Endothelial cell of umbilical vein (primary cell): Measurements from ENCODE around the gene EMC9. TPM values are rescaled to one million over a fixed set of nuclear protein-coding genes. Genes with fewer than 3 reads are reported as not detected.
A peak's percentile ranks its signal among the peaks of the same experiment; 100 is the strongest.

Experiments
- BruUV-seq: library from RNA; stranded (reverse); fragments of 400-500 nt; replicated peaks from 2 replicates; lab custom pipeline; 2021; lab: Mats Ljungman, UMichigan
- CTCF ChIA-PET: fragments of 300-600, 350-600 bp; sonication (Branson Sonifier 250); formaldehyde crosslinking; loops from one replicate; lab custom pipeline; 2021; ENCODE audit warnings: antibody characterized with exemption, inconsistent platforms; lab: Charles Lee
- POLR2A ChIA-PET: fragments of 300-600, 350-600 bp; sonication (Branson Sonifier 250); formaldehyde crosslinking; loops from one replicate; lab custom pipeline; 2021; ENCODE audit warnings: antibody characterized with exemption, inconsistent platforms; lab: Charles Lee
- DNase-seq: peaks from one replicate; pipeline ENCODE4 v3.0.0-alpha.2; 2011; ENCODE audit warnings: low read depth, low spot score
- FAIRE-seq: peaks from 2 replicates; lab custom pipeline; 2011; peaks lifted over from hg19 to GRCh38; lab: Jason Lieb, UNC
- H2AFZ ChIP-seq: 2 replicates; pipeline ENCODE4 v1.6.0; 2012; ENCODE audit warnings: low read depth, low read length, control low read depth, inconsistent platforms
- H3K27ac ChIP-seq: 2 replicates; pipeline ENCODE4 v1.5.1; 2011; ENCODE audit warnings: low read depth, mild to moderate bottlenecking, control low read depth, low read length, moderate library complexity; ENCODE audit not compliant: insufficient read depth
- H3K27me3 ChIP-seq, 2 experiments: 2 replicates each; pipeline versions ENCODE4 v1.6.0 to v1.6.1; 2011; ENCODE audit warnings: low read length in 2 of 2, mixed read lengths in 1 of 2; ENCODE audit not compliant: control insufficient read depth in 2 of 2, insufficient read depth in 2 of 2
- H3K36me3 ChIP-seq, 2 experiments: 2 replicates in 1 of 2; 3 replicates in 1 of 2; pipeline ENCODE4 v1.5.1; 2011; ENCODE audit warnings: low read length in 2 of 2, mild to moderate bottlenecking in 1 of 2, moderate library complexity in 1 of 2; ENCODE audit not compliant: control insufficient read depth in 2 of 2, insufficient read depth in 2 of 2; ENCODE audit errors: extremely low read depth in 1 of 2
- H3K4me1 ChIP-seq: 3 replicates; pipeline ENCODE4 v1.5.1; 2011; ENCODE audit warnings: mild to moderate bottlenecking, low read length; ENCODE audit not compliant: control insufficient read depth, insufficient read depth; ENCODE audit errors: extremely low read depth
- H3K4me2 ChIP-seq: 2 replicates; pipeline ENCODE4 v1.6.1; 2011; ENCODE audit warnings: low read length, control low read depth, mixed read lengths; ENCODE audit not compliant: insufficient read depth
- H3K4me3 ChIP-seq, 3 experiments: fragments of 200-600 bp in 1 of 3; sonication (generic), shearing (Covaris generic) in 1 of 3; replicated peaks in 1 of 3; 2 replicates each; pipeline ENCODE4 v1.5.1; 2011 to 2016; ENCODE audit warnings: control low read depth in 3 of 3, low read length in 3 of 3, mild to moderate bottlenecking in 2 of 3, inconsistent platforms in 1 of 3, low read depth in 1 of 3, moderate library complexity in 1 of 3; ENCODE audit not compliant: insufficient read depth in 1 of 3
- H3K79me2 ChIP-seq: 2 replicates; pipeline ENCODE4 v1.6.0; 2012; ENCODE audit warnings: low read length, inconsistent platforms; ENCODE audit not compliant: control insufficient read depth, insufficient read depth
- H3K9ac ChIP-seq: replicated peaks from 2 replicates; pipeline ENCODE3; 2011; ENCODE audit warnings: low read length, control low read depth; ENCODE audit not compliant: insufficient read depth; ENCODE audit errors: extremely low read depth
- H3K9me1 ChIP-seq: replicated peaks from 3 replicates; pipeline ENCODE4 v1.6.0; 2011; ENCODE audit warnings: mild to moderate bottlenecking, low read length; ENCODE audit not compliant: control insufficient read depth, insufficient read depth; ENCODE audit errors: extremely low read depth
- H3K9me3 ChIP-seq: replicated peaks from 2 replicates; pipeline ENCODE4 v1.5.1; 2012; ENCODE audit warnings: low read length, inconsistent platforms; ENCODE audit not compliant: control insufficient read depth, insufficient read depth
- H4K20me1 ChIP-seq: replicated peaks from 2 replicates; pipeline ENCODE3; 2011; ENCODE audit warnings: mild to moderate bottlenecking, low read length; ENCODE audit not compliant: control insufficient read depth, insufficient read depth; ENCODE audit errors: extremely low read depth
- CTCF ChIP-seq, 2 donors: IDR thresholded peaks; 1 replicate in 1 of 2; 2 replicates in 1 of 2; pipeline ENCODE4 v1.5.1; 2011; ENCODE audit warnings: low read length in 2 of 2, mild to moderate bottlenecking in 2 of 2, moderate library complexity in 2 of 2, control low read depth in 1 of 2, inconsistent platforms in 1 of 2, low read depth in 1 of 2; ENCODE audit not compliant: insufficient read depth in 1 of 2; ENCODE audit errors: extremely low read depth in 1 of 2
- EZH2 ChIP-seq: IDR thresholded peaks from 2 replicates; pipeline ENCODE4 v1.6.1; 2012; ENCODE audit warnings: borderline replicate concordance, low read depth, mild to moderate bottlenecking, moderate library complexity, low read length, inconsistent platforms; ENCODE audit not compliant: severe bottlenecking
- FOS ChIP-seq: IDR thresholded peaks from 2 replicates; pipeline ENCODE4 v1.6.1; 2011; ENCODE audit warnings: mild to moderate bottlenecking, low read length, moderate library complexity, borderline replicate concordance; ENCODE audit not compliant: insufficient read depth
- GATA2 ChIP-seq: IDR thresholded peaks from 2 replicates; pipeline ENCODE4 v1.7.0; 2011; ENCODE audit warnings: low read depth, mild to moderate bottlenecking, moderate library complexity, mixed read lengths, low read length; ENCODE audit not compliant: insufficient read length, insufficient read depth
- JUN ChIP-seq: IDR thresholded peaks from 2 replicates; pipeline ENCODE4 v1.6.1; 2011; ENCODE audit warnings: borderline replicate concordance, low read depth; ENCODE audit not compliant: insufficient read length, insufficient read depth
- MAX ChIP-seq: IDR thresholded peaks from 2 replicates; pipeline ENCODE4 v1.6.1; 2011; ENCODE audit not compliant: insufficient read depth, insufficient read length
- MYC ChIP-seq: IDR thresholded peaks from one replicate; pipeline ENCODE4 v1.6.1; 2011; ENCODE audit warnings: mild to moderate bottlenecking, low read depth, low read length
- POLR2A ChIP-seq: IDR thresholded peaks from 2 replicates; pipeline ENCODE4 v1.6.1; 2012; ENCODE audit warnings: low read depth, mild to moderate bottlenecking, control low read depth, low read length
- POLR2AphosphoS5 ChIP-seq: IDR thresholded peaks from 2 replicates; pipeline ENCODE4 v1.6.1; 2012; ENCODE audit warnings: low read depth, mild to moderate bottlenecking, control low read depth, low read length, moderate library complexity; ENCODE audit not compliant: insufficient read depth
- dilution Hi-C: fragments of 300-500 bp; cut with MboI; formaldehyde crosslinking; loops from one replicate; pipeline ENCODE4 v1.15.0; 2019; ENCODE audit warnings: low sequenced_read_pairs; ENCODE audit not compliant: extremely low pct_ligation_motif_present
- intact Hi-C: fragments of 100-400 bp; cut with micrococcal nuclease; formaldehyde crosslinking; loops from one replicate; pipeline ENCODE4 v1.10.0; 2022
- polyA plus RNA-seq, 4 experiments: library from polyadenylated mRNA; depleted of rRNA in 3 of 4; stranded (reverse) in 3 of 4; unstranded in 1 of 4; fragments of >200 nt; gene quantifications; 2 replicates each; pipeline versions ENCODE4 v1.2.1 to v1.2.3, GENCODE V29; 2011 to 2012; ENCODE audit warnings: missing spikeins in 1 of 4
- total RNA-seq: library from RNA; stranded (reverse); gene quantifications from 2 replicates; pipeline ENCODE4 v1.2.3, GENCODE V29; 2021

Gene EMC9
- total and polyA plus RNA-seq, 2 donors (not counting 3 experiments of a cell fraction or from before 2014, with no cell fraction given), result 21.8 to 31.8 TPM

GRCh38 chr14:24139272-24139934, 2.0 kb downstream of the EMC9 start:
- POLR2A ChIA-PET, result no interaction called here
- no peak overlapping the region for H2AFZ ChIP-seq
- FAIRE-seq (no peak), DNase-seq (no peak)
- BruUV-seq, result no TSS peak
- intact Hi-C loops, result no loop called here
- H3K4me1 ChIP-seq, result peaks cover 19% of the 10 kb centered on the region
- dilution Hi-C loops, result no loop called here
- peak overlapping the region; percentile 44 for H3K4me2 ChIP-seq
- no peaks in the 10 kb centered on the region for H3K27me3 ChIP-seq
- H3K36me3 ChIP-seq, result peaks cover 6 to 23% of the 10 kb centered on the region in 2 experiments
- no peaks in the 10 kb centered on the region for H3K9me3 ChIP-seq
- H3K27ac ChIP-seq, result no peak overlapping the region
- H3K9ac ChIP-seq, result no peak overlapping the region
- H4K20me1 ChIP-seq, result no peaks in the 10 kb centered on the region
- H3K9me1 ChIP-seq, result no peaks in the 10 kb centered on the region
- TF ChIP-seq FOS (no peak), EZH2 (no peak), POLR2AphosphoS5 (no peak), JUN (no peak), CTCF (IDR thresholded peaks at IDR 0.05; ENCODE audit: extremely low read depth in 1 of 2, insufficient read depth in 1 of 2, low read depth in 1 of 2, low read length in 2 of 2) (no peak), MAX (no peak), MYC (no peak), POLR2A (no peak), GATA2 (no peak)
- no peak overlapping the region for H3K4me3 ChIP-seq
- CTCF ChIA-PET, result no interaction called here
- H3K79me2 ChIP-seq, result peaks cover 21% of the 10 kb centered on the region
